GM19468 (cell line): ENCODE measurements around the gene EIF2S1.
"Not testable (repeated sequence)": the region's sequence is repeated elsewhere in the genome, so short reads cannot be mapped to it uniquely, and the experiment has no call there.

Experiments
- ATAC-seq: cut with Tn5 transposase; IDR thresholded peaks from one replicate; pipeline ENCODE4 v1.9.1; 2021; ENCODE audit warnings: mild to moderate bottlenecking, moderate library complexity, moderate number of reproducible peaks; ENCODE audit not compliant: unreplicated experiment; ENCODE audit errors: extremely low read depth

EIF2S1 gene

GRCh38 chr14:67371247-67372148 lies 11.4 kb downstream of the EIF2S1 start:
- no peak for ATAC-seq

- ATAC-seq = no peak
These were observed 12.7 kb downstream of the EIF2S1 start for GRCh38 chr14:67372833-67373232.

DNA sequence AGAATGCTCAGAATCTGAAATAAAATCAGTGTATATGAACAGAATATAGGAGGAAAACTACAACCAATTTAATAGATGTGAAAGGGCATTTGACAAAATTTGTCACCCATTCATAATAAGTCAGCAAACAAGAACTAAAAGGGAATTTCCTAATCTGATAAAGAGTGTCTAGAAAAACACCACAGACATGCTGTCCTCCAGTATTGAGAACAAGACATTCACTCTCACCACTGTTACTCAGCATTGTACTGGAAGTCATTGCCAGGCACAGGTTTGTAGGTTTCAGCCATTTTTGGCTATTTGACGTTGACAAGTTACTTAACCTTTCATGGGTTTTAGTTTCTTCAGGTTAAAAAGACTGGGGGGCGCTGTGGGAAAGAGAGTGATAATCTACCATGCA lies 13.2 kb downstream of the EIF2S1 start:
- ATAC-seq = no peak

DNA sequence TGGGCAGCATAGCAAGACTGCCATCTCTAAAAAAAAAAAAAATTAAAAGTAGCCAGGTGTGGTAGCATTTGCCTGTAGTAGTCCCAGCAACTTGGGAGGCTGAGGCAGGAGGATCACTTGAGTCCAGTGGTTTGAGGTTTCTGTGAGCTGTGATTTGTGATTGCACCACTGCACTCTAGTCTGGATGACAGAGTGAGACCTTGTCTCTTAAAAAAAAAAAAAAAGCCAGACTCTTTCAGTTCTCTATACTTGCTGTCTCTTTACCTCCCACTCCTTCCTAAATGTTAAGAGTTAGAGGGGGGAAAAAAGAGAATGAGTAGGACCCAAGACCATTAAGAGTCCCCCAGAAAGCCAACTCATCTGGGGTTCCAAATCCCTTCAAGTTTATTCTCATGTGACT lies 17.8 kb downstream of the EIF2S1 start:
- ATAC-seq = no peak

DNA sequence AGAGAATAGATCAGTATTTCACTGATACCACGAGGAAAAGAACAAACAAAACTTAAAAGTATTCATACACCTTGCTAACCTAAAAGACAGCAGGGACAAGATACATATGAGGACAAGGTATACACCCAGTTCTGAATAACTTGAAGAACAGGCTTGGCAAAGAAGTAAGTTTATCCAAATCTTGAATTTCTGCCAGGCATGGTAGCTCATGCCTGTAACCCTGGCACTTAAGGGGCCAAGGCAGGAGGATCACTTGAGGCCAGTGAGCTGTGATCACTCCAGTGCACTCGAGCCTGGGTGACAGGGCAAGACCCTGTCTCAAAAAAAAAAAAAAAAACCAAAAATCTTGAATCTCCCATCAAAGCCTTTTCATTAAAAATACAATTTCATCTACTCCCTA lies 25.0 kb downstream of the EIF2S1 start:
- no peak for ATAC-seq

DNA sequence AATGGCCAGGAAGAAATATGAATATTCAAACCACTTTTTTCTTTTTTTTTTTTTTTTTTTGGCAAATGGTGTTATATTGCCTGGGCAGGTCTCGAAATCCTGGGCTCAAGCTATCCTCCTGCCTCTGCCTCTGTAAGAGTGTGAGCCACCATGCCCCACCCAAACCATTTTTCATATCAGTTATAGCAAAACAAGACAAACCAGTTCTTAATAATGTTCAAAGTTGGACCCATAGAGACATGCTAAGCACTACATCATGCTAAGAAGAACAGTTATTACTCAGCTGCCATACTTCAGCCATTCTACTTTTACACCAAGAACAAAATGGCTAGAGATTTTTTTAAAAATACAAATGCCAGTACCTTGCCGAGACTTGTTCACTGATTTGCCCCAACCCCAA lies 25.5 kb downstream of the EIF2S1 start:
- no peak for ATAC-seq

DNA sequence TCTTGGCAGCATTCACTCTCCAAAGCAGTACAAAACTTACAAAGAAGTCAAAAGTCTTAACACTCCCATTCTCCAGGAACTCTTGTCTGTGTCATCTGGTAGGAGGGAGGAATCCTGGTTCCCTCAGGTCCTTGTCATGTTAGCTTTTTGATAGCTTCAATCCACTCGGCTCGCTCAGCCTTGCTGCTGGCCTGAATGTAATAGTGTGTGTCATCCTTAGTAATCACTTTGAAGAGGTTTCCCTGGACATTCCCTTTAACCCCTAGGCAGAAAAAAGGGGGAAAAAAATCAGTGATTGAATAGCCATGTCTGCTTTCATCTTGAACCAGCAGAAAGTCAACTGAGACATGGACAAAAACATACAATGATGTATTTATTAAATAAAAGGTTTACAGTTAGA lies 27.1 kb downstream of the EIF2S1 start:
- ATAC-seq = no peak

- ATAC-seq = no peak
These were observed 29.1 kb downstream of the EIF2S1 start for GRCh38 chr14:67389275-67389674.

DNA sequence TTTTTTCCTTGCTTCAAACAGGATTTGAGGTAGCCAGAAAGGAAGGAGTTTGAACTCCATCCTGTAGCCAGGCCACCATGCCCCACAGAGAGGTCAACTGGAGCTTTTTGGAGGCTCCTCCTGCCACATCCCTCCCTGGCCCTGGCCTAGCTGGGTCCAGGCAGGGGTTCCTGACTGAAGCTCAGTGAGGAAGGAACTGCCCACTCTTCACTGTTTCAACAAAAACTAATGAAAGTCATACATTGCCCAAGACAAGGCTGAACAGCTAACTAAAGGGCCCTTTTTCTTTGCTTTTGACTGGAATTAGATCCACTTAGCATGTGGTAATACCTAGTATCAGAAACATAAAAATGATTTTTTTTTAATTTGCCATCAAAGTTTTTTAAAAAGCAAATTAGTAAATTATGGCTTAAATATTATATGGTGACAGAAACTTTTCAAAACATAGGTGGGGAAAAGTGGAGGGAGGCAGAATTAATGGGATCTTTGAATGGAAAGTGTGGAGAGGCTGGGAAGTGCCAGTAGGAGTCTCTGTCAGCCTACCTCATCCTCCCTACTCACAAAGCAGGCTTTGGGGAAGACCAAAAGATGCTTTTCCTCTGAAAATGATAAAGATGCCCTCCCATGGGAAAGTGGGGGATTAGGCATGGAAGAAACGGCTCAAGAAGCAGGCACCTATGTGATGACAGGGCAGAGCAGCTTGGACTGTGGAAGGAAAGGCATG lies 29.8 kb downstream of the EIF2S1 start:
- ATAC-seq = no peak

- ATAC-seq = no peak
These were observed 31.1 kb downstream of the EIF2S1 start for GRCh38 chr14:67391268-67391667.

DNA sequence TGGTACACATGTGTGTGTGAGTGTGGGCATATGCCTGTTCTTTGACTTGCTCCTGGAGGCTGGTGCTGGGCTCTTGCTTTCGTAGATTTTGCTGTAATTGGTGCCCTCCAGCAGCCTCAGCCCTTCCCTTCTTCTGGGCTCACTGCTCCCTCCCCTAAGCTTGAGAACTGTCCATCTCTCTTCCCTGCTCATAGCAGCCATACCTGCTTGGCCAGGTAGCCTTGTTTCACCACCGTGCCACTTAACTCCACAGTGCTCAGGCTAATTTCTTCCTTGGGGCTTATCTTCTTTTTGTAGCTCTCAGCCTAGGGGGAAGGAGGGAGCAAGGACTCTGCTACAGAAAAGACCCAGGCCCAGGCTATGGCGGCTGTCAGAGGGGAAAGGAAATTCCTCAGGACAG lies 32.0 kb downstream of the EIF2S1 start:
- ATAC-seq = no peak

- ATAC-seq = no peak
These were observed 32.7 kb downstream of the EIF2S1 start for GRCh38 chr14:67392800-67393199.

DNA sequence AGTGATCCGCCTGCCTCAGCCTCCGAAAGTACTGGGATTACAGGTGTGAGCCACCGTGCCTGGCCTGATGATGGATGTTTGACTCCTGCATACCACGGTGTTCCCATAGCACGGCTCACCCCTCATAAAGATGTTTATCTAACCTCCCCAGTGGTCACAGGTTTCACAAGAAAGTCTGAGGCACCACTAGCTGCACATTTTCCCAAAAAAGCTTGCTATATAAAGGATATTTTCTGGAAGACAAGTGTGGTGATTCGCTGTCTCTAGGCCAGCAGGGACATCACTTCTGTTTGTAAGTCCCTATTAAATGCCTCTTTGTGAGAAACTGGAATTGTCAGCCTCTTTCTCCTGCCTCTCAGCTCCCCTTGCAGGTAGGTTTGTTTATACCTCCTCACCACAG lies 33.6 kb downstream of the EIF2S1 start:
- no peak for ATAC-seq

- no peak for ATAC-seq
These were observed 35.2 kb downstream of the EIF2S1 start for GRCh38 chr14:67395086-67395875.

GRCh38 chr14:67395876-67396189 lies 35.7 kb downstream of the EIF2S1 start:
- no peak for ATAC-seq

- ATAC-seq = no peak
These were observed 36.3 kb downstream of the EIF2S1 start for GRCh38 chr14:67396381-67396970.

DNA sequence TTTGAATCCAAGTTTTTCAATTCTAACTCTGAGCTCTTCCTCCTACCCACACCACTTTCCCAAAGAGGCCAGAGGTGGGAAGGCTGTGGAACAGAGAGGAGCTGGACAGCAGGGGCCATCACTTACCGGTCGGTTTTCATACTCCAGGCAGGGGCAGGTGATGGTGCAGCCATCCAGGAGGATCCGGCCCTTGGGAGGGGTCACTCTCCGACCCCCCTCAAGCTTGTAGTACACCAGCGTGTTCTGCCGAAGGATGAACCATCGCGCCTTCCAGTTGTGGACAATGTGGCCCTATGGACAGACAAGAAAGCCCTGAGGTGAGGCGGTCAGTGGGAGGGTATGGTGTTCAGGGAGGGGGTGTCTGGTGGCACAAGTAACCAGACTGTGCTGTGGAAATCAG lies 37.4 kb downstream of the EIF2S1 start:
- no peak for ATAC-seq

DNA sequence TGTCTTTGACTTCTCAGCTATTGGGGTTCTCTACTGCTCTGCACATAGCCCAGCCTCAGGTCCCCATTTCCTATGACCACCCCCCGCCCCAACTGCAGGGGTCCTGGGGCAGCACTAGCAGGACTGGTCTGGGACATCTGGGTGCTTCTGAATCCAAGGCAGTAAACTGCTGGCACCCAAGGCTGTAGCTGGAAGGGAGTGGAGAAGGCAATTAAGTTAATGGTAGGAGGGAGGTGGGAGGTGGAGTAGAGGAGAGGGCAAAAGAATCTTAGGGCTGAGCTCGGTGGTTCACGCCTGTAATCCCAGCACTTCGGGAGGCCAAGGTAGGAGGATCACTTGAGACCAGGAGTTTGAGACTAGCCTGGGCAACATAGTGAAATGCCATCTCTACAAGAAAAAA lies 40.3 kb downstream of the EIF2S1 start:
- ATAC-seq = no peak

GRCh38 chr14:67405771-67406170 lies 45.6 kb downstream of the EIF2S1 start:
- ATAC-seq = no peak

DNA sequence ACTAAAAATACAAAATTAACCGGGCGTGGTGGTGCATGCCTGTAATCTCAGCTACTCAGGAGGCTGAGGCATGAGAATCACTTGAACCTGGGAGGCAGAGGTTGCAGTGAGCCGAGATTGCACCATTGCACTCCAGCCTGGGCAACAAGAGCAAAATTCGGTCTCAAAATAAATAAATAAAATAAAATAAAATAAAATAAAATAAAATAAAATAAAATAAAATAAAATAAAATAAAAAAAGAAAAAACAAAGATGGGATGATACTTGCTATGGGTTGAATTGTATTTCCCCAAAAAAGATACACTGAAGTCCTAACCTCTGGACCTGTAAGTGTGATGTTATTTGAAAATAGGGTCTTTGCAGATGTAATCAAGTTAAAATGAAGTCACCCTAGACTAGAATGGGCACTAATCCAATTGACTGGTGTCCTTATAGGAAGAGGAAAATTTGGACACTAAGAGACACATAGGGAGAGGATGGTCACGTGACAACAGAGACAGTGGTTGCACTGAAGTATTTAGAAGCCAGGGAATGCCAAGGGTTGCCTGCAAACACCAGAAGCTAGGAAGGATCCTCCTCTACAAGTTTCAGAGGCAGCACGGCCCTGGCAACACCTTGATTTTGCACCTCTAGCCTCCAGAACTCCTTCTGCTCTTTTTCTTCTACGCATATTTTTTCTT lies 48.1 kb downstream of the EIF2S1 start:
- not testable (repeated sequence) for ATAC-seq
